Measurements from ENCODE around the gene POU2F2. TPM values are rescaled to one million over a fixed set of nuclear protein-coding genes. Genes with fewer than 3 reads are reported as not detected.

The POU2F2 gene
- total RNA-seq, 1 donor from 2014 or later: 1.2 TPM

DNA sequence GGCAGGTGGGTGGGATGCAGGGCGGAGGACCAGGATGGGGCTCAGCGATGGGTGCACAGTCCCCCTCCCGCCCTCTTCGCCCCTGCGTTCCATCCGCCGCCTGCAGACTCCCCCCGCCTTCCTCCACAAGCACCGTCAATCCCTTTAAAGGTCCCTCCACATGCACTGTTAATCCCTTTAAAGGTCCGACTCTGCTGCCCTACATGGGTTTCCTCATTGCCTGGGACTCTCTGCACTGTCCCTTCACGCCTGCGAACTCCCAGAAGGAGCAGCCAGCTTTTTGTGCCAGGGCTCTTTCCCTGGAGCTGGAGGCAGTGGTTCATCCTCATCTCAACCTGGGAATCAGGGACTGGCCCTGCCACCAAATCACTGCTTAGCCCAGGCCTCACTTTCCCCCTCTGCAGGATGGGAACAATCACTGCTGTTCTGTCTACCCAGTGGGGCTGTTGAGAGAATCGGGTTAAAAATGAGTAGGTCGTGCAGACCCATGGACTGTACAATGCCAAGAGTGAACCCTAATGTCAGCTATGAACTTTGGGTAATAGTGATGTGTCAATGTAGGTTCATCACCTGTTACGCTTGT, 35.9 kb downstream of the POU2F2 start:
- H3K4me3 ChIP-seq: no peak overlapping the region
- no peak overlapping the region for H3K27ac ChIP-seq (replicated peaks)
- H3K36me3 ChIP-seq: no peaks in the 10 kb centered on the region
- intact Hi-C loops (cut with micrococcal nuclease): no loop called here
- peaks cover 10% of the 10 kb centered on the region for H3K4me1 ChIP-seq
- no peaks in the 10 kb centered on the region for H3K9me3 ChIP-seq (replicated peaks)
- DNase-seq: no peak
- TF ChIP-seq, protein P1, sequence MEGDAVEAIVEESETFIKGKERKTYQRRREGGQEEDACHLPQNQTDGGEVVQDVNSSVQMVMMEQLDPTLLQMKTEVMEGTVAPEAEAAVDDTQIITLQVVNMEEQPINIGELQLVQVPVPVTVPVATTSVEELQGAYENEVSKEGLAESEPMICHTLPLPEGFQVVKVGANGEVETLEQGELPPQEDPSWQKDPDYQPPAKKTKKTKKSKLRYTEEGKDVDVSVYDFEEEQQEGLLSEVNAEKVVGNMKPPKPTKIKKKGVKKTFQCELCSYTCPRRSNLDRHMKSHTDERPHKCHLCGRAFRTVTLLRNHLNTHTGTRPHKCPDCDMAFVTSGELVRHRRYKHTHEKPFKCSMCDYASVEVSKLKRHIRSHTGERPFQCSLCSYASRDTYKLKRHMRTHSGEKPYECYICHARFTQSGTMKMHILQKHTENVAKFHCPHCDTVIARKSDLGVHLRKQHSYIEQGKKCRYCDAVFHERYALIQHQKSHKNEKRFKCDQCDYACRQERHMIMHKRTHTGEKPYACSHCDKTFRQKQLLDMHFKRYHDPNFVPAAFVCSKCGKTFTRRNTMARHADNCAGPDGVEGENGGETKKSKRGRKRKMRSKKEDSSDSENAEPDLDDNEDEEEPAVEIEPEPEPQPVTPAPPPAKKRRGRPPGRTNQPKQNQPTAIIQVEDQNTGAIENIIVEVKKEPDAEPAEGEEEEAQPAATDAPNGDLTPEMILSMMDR (IDR thresholded peaks at IDR 0.05; ENCODE audit: borderline replicate concordance): no peak
- H3K27me3 ChIP-seq (ENCODE audit: low read depth): peaks cover 27% of the 10 kb centered on the region

DNA sequence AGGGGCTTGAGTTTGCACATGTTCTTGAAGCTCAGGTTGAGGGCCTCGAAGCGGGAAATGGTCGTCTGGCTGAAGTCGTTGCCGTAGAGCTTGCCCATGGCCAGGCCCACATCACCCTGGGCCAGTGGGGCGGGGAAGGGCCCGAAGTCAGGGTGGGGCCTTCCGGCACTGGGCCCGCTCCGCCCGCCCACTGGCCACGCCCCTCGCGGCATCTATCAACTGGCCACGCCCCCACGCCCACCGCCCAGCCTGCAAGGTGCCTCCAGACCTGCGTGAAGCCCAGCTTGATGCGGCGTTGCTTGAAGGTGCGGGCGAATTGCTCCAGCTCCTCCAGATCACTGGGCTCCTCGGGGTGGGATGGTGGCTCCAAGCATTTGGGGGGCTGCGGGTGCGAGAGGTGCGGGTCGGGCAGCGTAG, 36.4 kb downstream of the POU2F2 start:
- Histone ChIP-seq H3K9me3 (replicated peaks) (no peaks in the 10 kb centered on the region), H3K36me3 (no peaks in the 10 kb centered on the region), H3K4me3 (no peak overlapping the region), H3K27me3 (ENCODE audit: low read depth) (peaks cover 27% of the 10 kb centered on the region), H3K4me1 (peaks cover 10% of the 10 kb centered on the region), H3K27ac (replicated peaks) (no peak overlapping the region)
- intact Hi-C loops (cut with micrococcal nuclease): no loop called here
- TF ChIP-seq, protein P1 (IDR thresholded peaks at IDR 0.05; ENCODE audit: borderline replicate concordance): no peak
- no peak for DNase-seq

DNA sequence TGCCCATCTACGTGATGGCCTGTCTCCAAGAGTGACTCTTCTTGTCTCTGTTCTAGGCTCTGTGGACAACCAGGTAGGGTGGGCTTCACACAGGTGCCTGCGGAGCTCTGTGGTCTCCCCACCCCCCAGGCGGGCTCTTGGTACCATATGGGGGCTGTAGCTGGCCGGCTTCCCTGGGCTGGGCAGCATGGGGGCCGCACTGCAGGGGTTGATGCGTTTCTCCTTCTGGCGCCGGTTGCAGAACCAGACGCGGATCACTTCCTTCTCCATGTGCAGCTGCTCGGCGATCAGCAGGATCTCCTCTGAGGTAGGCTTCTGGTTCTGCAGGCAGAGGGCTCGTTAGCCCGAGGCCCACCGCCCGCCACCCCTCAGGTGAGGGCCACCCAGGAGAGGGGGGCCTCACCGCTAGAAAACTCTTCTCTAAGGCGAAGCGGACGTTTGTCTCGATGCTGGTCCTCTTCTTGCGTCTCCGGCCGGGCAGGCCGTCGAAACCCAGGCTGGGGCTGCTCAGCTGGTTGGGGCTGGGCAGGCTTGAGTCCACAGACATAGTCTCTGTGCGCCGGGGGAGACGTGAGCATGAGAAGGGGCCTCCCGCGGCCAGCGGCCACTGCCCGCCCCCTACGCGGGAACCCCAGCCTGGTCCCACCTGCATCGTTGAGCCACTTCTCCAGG, 37.0 kb downstream of the POU2F2 start:
- H3K27ac ChIP-seq (replicated peaks): no peak overlapping the region
- intact Hi-C loops (cut with micrococcal nuclease): no loop called here
- no peaks in the 10 kb centered on the region for H3K36me3 ChIP-seq
- no peak overlapping the region for H3K4me3 ChIP-seq
- peaks cover 10% of the 10 kb centered on the region for H3K4me1 ChIP-seq
- peaks cover 27% of the 10 kb centered on the region for H3K27me3 ChIP-seq (ENCODE audit: low read depth)
- no peaks in the 10 kb centered on the region for H3K9me3 ChIP-seq (replicated peaks)
- DNase-seq: no peak
- TF ChIP-seq, protein P1 (IDR thresholded peaks at IDR 0.05; ENCODE audit: borderline replicate concordance): no peak

DNA sequence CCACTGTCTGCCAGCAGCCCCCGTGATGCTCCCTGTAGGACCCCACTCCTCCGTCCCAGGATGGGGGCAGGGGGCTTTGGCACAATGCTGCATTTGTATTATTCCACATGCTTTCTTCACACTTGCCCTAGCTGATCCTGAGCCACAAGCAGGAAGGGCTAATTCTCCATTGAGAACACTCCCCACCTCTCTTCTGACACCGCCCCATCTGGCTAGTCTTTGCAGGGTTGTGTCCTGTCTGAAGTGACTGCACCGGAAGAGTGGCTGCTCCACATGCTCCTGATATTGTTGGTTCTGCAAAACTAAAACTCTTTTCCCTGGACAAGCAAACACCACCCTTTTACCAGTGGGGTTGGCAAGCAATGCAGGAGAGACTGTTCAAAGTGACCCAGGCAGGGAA, 38.3 kb downstream of the POU2F2 start:
- TF ChIP-seq, protein P1 (IDR thresholded peaks at IDR 0.05; ENCODE audit: borderline replicate concordance): no peak
- Histone ChIP-seq H3K9me3 (replicated peaks) (no peaks in the 10 kb centered on the region), H3K27me3 (ENCODE audit: low read depth) (peaks cover 27% of the 10 kb centered on the region), H3K4me3 (no peak overlapping the region), H3K36me3 (no peaks in the 10 kb centered on the region), H3K27ac (replicated peaks) (no peak overlapping the region), H3K4me1 (peaks cover 10% of the 10 kb centered on the region)
- no peak for DNase-seq
- intact Hi-C loops (cut with micrococcal nuclease): no loop called here

DNA sequence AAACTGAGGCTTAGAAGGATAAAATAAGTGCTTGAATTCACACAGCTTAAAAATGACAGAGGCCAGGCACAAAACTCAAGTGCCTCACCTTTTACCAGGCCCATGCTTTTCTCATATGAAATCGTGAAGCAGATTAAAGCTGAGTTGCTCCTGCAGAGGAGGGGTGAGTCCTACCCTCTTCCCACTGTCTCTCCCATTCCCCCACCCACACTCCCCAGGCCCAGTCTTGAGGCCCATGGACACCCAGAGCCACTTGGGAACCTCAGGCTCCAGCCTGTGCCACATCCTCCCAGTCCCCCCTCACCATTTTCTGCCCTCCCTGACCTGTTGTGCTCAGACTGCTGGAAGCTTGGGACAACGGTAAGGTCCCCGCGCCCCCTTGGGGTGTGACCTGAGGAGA, 38.7 kb downstream of the POU2F2 start:
- no peak for DNase-seq
- no peaks in the 10 kb centered on the region for H3K36me3 ChIP-seq
- intact Hi-C loops (cut with micrococcal nuclease): no loop called here
- no peak overlapping the region for H3K27ac ChIP-seq (replicated peaks)
- peaks cover 27% of the 10 kb centered on the region for H3K27me3 ChIP-seq (ENCODE audit: low read depth)
- no peaks in the 10 kb centered on the region for H3K9me3 ChIP-seq (replicated peaks)
- peaks cover 14% of the 10 kb centered on the region for H3K4me1 ChIP-seq
- TF ChIP-seq, protein P1 (IDR thresholded peaks at IDR 0.05; ENCODE audit: borderline replicate concordance): no peak
- no peak overlapping the region for H3K4me3 ChIP-seq

Measured in left ventricle myocardium inferior (tissue), 1 donor.